Hepatic stellate cell (primary cell): Measurements from ENCODE around the gene VDR.
"Not testable (repeated sequence)": the region's sequence is repeated elsewhere in the genome, so short reads cannot be mapped to it uniquely, and the experiment has no call there.

Experiments used
- DNase-seq: peaks from one replicate; pipeline ENCODE4 v3.0.0; 2011; ENCODE audit warnings: low spot score

VDR gene

DNA sequence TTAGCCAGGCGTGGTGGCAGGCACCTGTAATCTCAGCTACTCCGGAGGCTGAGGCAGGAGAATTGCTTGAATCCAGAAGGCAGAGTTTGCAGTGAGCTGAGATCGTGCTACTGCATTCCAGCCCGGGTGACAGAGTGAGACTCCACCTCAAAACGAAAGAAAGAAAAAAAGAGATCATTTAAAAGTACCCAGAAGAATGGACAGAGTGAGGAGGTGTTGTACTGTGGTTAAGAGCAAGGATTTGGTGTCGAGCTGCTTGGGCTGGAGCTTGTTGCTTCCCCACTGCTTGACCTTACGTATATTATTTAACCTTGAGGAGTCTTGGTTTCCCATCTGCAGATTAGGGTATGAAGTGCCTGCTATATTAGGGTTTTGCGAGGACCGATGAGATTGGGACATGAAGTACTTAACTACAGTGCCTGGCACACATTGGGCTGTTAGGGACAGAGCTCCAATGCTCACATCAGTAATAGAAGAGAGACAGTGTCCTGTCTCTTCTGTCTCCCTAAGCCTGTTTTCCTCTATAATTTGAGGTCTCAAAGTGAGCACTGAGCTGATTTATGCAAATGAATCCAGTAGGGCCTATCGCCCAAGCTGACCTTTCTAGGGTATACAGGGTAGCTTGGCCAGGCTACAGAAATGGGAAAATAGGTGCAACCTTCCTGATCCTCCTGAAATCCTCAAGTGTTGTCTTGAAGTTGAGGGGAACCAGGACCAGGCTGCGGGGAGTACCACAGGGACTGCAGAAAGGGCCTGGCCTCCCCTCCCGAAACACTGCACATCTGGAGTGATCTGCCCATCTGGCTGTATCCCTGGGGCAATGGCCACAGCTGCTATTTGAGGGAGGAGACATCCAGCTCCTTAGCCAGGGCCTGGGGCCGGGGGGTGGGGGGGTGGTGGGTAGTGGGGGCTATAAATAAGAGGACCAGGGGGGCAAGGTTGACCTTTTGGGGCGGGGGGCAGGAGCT lies 76.5 kb downstream of the VDR start:
- no peak for DNase-seq

DNA sequence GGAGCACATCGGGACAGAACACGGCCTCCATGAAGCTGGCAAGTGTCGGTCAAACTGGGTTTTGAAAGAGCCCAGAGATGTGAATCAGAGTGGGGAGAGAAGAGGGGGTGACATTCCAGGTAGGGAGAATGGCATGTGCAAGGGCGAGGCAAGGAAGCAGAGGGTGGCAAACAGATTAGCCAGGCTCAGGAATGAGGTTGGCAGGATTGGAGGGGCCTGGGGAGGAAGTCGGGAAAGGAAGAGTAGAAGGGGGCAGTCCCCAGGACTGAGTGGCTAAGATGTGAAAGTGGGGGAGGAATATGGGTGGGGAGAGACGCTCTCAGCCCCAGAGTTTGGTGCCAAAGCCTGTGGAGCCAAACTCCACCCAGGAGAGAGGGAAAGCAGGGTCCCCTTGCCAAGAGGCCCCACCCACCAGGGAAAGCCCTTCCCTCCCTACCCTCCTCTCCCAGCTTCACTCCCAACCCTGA lies 79.6 kb downstream of the VDR start:
- no peak for DNase-seq

DNA sequence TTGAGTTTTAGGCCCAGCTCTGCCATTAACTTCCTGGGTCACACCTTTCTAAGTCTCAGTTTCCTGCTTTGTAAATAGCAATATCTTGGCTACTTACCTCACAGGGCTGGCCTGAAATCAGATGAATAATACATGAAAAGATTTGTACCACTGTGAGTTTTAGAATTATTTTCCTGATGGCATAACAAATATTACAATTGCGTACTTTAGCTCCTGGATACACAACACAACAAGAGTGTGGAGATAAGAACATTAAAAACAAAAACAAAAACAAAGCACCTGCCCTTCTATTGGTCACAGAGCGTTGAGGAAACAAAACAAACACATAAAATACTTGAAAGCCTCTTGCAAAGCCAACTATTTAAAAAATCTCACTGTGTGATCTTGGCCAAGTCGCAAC lies 80.2 kb downstream of the VDR start:
- no peak for DNase-seq

DNA sequence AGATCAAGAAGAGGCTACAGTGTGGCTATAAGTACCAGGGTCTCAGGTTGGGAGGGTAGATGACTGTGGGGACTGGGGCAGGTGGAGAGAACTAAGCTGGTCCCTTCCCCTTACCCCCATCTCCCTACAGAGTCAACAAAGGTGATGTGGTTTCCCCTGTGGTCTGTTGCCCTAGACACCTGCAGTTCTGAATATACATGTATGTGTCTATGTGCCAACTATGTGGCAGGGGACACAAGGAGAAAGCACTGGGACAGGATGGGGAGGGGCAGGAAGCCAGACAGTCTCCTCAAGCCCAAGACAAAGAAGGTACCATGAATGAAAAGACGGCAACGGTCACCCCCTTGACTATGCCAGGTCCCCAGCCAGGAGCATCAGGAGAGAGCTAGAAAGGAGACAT lies 80.6 kb downstream of the VDR start:
- no peak for DNase-seq

DNA sequence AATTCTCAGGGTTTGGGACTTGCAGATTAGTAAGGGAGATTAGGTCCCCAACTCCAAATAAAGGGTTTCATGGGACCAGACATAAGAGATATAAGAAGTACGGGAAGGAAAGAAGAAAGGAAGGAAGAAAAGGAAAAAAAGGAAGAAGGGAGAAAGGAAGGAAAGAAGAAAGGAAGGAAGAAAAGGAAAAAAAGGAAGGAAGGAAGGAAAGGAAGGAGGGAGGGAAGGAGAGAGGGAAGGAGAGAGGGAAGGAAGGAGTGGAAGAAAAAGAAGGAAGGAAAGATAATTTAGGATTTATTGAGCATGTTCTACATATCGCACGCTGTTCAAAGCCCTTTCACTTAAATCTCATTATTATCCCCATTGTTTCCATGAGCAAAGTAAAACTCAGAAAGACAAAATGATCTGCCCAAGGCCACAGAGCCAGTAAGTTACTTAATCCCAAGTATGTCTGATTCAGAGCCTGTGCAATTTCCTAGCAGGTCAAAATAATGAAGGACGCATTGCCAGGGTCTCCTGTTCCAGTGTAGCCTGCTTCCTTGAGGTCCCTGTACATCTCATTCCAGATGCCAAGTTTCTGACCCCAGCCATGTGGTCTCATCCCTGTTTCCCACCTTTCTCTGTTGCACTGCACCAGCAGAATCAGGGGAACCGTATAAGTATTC lies 81.2 kb downstream of the VDR start:
- no peak for DNase-seq

DNA sequence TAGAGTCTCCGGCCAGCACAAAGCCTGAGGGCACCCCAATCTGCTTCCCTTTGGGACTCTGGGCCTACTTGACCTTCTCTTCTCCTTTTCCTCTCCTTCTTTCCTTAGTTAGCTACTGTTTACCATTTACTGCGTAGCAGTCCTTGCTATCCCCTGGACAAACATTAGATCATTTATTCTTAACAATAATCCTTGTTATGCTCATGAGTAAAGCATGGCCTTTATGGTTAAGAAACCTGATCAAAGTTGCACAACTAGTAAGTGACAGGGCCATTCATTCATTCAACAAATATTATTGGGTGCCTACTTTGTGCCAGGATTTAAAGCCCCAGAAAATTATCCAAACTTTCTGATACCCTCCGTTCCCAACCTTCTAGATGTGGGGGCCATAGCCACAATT lies 81.9 kb downstream of the VDR start:
- DNase-seq, result no peak

DNA sequence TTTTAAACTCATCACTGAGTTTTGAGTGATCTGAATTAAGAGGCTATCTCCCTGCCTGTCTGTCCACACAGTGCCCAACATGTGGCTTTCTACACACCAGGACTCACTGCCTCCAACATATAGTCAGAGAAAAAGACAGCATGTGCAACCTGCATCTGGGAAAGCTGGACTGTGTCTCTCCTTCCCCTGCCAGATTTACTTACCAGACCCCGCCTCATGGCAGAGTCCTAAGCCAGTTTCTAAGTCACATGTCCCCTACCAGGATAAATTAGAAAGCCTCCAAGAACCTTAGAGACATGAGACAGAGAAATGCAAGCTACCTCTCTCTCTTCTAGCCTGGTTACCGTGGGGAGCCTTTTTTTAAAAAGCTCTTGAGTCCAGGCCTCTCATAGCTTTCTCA lies 82.4 kb downstream of the VDR start:
- no peak for DNase-seq

DNA sequence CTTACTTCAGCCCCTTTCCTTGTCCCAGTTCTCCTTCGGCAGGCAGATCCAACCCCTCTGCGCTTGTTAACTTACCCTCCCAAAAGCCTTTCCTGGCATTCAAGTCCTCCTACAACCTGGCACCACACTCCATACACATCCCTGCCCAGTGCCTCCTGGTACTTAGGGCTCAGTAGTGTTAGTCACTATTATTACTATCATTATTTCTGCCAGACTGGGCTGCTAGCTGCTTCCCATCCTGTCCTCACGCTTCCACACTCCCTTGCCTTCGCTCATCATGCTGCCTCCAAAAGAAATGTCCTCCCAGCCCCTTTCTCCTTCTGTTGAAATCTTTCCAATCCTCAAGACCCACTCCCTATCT lies 83.5 kb downstream of the VDR start:
- DNase-seq, result no peak

DNA sequence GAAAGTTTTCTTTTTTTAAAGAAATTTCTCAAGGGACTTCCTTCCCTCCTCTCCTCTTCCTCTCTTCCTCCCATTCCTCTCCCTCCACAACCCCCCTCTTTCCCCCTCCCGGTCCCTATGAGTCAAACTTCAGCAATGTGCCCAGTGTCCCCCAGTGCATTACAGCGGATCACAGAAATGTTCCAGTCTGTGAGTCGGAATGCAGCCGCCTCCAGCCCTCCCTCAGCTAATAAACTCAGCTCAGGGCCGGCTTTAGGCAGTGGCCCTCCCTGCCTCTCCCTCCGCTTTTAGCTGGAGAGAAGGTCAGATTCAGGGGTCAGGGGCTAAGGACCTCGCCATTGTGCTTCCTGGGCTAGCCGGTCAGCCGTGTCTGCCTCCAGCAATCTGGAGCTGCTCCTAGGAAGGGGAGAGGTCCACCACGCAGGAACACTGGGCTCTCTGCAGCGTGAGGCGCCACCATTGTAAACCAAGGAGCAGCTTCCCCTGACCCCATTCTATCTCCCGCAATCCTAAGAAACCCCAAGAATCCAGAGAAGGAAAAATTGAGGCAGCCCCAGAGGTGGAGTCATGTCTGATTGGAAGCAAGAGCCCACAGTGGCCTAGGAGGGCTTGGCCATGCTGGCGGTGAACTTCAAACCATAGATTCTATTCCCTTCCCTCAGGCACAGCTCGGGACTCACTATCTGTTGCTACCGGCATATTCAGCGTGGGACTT lies 84.0 kb downstream of the VDR start:
- peak; percentile 97 for DNase-seq

DNA sequence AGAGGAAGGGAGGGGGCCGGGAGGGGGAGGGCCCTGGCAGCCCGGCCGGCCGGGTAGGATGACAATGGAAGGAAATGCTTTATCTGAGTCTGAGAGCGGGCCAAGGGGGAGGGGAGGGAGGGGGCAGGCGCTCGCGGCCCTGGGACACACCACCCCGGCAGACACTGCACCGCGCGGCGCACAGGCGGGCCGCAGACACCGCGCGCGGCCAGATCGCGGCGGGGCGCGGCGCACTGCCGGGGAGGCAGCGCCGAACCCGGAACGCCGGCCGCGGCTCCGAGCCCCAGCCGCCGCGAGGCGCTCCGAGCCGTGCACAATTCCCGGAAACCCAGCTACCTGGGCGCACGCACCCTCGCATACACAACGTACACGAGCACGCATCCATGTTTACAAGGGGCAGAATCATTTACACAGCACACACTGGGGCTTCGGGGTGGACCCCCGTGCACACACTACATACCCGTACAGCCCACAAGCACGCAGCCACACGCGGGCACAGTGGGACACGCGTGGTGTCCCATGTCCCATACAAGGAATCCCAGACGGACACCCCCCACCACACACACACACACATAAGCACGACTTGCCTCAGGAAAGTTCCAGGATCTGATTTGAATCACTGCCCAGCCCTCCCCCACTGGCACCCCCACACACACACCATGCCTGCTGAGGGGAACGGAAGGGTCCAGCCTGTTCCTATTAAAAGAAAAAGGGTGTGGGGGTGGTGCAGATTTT lies 84.7 kb downstream of the VDR start, which contains the start of gene HDAC7:
Gene HDAC7 (minus strand): TSS at position 8 of the 735 bp plus-strand sequence. CDS start 118 bp downstream, outside the sequence.
- peak; percentile 88 for DNase-seq

DNA sequence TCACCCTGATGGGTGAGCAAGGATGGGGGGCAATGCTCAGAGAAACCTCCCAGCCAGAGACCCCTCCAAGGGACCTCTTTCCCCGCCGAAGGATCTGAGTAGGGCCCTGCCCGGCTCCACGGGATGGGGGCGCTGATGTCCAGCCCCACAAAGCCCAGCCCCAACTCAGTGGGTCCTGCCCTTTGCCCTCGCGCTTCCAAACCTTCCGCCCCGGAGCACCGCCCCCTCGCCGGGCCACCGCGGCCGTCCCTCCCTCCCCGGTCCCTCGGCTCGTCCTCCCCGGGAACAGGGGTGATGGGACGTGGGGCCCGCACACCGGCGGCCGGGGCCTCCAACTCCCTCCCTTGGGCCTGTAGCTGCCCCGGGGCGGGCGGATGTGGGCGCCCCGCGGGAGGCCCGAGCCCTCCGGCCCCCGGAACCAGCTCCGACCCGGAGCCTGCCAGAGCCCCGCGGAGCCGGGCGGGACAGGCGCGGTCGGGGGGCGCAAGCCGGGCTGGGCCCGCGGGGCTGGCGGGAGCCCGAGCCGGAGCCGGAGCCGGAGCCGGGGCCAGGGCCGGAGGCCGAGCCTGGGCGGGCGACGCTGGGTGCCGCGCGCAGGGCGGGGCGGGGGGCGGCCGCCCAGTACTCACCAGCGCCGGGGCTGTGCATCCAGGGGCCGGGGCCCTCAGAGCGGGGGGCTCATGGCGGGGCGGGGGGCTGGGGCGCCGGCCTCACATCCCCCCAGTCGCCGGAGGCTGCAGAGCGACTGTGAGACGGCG lies 85.5 kb downstream of the VDR start:
- DNase-seq, result no peak

DNA sequence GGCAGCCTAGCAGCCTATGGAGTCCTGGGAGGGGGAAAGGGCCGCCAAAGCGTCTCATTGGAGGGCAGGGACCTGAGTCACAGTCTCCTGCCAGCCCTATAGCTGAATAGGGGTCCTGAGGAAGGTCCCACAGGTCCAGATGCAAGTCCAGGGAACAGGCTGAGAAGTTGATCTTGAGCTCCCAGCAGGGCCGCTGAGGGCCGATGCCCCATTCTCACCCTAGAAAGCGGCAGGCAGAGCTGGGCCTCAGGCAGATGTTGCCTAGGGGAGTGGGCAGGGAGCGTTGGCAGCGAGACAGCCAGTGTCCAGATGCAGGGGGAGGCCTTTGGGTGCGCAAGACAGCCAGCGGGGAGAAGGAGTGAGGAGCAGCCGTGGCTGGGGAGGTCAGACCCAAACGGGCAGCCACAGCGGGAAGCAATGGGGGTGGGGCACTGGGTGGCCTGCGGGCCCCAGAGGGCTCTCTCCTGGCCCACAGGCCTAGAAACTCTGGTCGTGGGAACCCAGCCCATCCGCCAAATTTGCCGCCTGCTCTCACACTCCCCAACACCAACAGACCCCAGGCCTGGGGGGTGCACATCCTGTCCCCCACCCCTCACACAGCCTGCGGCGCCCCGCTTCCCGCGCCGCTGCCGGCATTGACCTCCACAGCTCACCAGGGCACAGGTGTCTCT lies 86.2 kb downstream of the VDR start:
- DNase-seq, result peak; percentile 59

DNA sequence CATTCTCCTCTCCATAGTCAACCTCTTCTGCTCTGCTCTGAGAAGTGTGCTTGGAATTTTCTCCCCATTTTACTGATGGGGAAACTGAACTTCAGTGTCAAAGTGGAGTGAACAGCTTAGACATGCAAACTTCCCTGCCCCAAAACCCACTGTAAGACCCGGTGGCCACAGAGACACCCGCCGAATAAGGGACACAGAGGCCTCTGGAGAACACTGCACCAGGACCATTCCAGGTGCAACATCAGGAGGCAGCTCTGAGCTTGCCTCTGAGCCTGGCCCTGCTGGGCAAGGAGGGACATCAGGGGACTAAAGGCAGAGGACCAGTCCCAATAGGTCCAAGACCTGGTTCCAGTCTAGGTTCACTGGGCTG lies 86.8 kb downstream of the VDR start:
- no peak for DNase-seq

DNA sequence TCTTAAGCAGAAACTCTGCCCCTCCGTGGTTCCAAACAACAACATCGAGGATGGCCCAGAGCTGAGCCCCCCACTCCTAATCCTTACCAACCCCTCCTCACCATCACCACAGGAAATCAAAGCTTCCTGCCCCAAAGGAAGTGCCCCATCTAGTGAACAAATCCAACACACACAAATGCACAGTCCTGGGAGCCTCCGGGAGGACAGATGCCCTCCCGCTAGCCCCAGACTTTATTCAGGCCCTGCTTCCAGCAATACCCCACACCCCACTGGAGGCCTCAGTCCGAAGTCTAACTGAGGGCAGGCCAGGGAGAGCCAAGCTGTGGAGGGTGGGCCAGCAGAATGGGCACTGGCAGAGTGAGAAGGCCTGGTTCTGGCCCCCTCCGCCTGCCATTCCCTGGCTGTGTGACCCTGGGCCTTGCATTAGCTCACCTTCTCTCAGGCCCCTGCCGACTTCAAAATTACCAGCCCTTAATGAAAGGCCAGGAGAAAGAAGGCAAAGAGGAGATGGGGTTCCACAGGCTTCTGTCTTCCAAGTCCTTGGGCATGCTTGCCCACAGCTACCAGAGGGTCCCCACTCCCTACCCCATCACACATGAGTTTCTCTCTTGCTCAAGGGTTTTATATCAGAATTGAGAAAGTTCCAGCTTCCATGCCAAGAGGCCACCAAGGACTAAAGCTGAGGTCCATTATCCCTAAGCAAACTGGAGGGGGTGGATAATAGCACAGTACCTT lies 87.4 kb downstream of the VDR start:
- DNase-seq, result no peak

DNA sequence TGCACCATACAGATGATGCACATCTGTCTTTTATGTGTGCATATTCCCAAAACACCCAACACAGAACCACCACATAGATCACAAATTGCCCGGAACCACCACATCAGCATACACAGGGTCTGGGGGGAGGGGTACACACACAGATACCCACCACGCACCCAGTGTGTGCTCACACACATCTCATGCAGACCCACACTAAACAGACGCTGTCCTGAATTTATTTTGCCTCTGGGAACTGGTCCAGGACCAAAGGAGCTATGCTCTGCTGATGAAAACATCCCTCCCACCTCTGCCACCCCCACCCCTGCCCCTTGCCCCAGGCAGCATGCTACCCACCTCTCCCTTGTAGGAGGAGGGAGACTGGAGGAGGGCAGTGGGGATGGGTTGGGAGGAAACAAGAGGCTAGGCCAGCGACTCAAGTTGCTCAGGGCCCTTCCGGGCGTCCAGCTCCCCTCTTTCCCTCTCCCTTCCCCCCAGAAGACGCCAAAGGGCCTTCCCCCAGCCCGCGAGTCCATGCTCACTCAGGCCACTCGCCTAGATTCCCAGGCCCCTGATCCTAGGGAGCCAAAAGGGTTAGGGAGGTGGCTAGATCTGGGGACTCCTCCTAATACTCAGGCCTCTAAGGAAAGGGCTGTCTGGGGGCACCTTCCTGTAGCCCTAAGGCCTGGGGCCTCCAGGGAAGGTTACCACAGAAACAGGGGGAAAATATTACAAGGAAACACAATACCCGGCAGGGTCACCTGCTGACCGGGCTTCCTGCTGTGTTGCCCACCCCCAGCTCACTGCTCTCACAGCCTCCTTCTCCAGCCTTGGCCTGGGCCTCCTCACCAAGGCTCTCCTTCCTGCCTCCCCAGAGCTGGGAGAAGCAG lies 88.2 kb downstream of the VDR start:
- no peak for DNase-seq

DNA sequence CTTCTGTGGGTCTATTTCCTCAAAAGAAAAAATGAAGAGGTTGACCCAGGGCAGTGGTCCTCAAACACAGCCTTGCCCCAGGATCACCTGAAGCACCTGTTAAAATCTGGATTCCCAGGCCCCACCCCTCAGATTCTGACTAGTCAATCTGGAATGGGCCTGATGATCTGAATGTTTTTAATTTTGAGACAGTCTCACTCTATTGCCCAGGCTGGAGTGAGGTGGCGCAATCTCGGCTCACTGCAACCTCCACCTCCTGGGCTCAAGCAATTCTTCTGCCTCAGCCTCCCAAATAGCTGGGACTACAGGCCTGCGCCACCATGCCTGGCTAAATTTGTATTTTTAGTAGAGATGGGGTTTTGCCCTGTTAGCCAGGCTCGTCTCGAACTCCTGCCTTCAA lies 89.3 kb downstream of the VDR start:
- DNase-seq, result not testable (repeated sequence)

DNA sequence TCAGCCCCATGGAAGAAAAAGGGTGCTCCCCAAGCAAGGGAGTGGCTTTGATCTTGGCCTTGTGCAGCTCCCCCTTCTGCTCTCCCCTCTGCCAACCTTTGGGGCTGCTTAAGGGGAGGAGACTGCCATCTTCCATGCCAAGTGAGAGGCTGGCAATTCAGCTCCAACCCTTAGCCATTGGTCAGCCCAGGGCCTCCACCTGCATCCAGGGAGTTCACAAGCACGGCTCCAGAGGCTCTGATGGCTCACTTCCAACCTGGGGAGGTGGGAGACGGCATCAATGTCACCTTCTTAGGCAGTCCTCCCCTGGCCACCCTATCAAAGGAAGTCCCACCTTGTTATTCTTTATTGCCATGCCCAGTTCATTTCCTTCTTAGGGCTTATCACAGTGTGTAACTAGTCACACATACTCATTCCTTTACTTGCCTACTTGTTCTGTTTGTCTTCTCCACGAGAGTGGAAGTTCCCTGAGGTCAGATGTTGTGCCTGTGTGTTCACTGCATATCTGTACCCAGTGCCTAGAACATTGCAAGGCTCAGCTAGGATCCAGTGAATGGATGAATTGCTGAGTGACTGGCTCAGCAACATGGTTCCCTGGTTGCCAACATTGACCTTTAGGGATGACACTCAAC lies 90.1 kb downstream of the VDR start:
- no peak for DNase-seq

DNA sequence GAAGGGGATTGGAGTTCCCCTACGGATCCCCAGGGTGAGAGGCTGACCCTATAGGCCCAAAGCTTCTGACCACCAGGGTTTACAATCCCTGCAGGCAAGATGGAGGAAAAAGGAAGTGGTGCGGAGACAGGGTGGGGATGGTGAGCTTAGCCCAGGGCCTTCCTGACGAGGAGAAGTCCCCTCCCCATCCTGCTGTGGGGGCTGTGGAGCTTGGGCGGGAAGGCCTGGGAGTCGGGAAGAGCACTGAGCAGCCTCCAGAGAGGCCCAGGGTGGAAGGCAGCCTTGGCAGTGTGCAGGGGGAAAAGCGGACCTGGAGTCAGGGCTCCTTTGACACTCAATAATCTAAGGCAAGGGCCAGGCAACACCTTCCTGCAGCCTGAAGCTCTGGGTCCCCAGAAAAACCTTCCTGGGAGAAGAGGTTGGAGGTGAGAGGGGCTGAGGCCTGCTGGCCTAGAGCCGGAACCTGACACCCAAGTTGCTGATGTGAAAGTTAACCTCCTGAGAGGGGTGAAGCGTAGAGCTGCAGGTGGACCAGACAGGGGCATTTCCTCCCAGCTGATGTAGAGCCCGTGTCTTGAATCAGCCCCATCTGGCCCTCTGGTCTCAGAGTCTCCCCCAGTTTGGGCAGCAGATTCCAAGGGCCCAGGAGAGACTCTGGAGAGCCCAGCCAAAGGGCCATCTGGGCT lies 91.1 kb downstream of the VDR start:
- no peak for DNase-seq
